ENCODE results near the gene SLFN11.

DNA sequence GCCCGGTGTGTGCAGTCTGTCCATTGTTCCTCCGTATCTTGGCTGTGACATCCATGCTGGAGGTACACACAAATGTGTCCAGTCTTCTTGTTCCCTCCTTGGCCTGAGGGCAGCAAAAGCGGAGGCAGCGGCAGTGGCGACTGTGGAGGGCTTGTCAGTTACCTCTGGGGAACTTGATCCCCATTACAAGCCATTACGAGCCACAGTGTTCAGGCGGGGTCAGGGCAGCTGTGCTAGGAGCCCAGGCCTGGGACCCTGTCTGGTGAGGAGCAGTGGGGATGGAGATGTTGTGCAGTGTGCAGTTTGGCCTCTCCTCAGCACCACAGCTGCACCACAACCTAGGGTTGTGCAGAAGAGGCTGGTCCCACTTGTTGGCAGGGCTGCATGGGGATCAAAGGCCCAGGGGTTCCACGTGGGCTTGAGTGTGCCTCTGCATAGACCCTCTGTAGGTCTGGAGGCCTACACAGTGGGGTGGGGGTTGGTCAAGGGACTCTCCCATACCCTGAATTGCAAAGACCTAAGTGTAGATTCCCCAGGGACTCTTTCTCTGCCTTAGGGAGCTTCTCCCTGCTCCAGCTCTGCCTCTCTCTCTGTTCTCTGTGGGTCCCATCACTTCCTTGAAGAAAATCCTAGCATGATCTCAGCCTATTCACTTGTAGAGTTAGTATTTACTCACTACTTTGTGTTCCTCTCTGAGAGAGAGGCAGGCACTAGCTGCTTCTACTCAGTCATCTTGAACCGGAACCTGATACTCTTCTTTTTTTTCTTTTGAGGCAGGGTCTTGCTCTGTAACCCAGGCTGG lies 58.8 kb downstream of the SLFN11 start:
- TF ChIP-seq, protein P1, sequence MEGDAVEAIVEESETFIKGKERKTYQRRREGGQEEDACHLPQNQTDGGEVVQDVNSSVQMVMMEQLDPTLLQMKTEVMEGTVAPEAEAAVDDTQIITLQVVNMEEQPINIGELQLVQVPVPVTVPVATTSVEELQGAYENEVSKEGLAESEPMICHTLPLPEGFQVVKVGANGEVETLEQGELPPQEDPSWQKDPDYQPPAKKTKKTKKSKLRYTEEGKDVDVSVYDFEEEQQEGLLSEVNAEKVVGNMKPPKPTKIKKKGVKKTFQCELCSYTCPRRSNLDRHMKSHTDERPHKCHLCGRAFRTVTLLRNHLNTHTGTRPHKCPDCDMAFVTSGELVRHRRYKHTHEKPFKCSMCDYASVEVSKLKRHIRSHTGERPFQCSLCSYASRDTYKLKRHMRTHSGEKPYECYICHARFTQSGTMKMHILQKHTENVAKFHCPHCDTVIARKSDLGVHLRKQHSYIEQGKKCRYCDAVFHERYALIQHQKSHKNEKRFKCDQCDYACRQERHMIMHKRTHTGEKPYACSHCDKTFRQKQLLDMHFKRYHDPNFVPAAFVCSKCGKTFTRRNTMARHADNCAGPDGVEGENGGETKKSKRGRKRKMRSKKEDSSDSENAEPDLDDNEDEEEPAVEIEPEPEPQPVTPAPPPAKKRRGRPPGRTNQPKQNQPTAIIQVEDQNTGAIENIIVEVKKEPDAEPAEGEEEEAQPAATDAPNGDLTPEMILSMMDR (conservative IDR thresholded peaks at IDR 0.05; ENCODE audit: low read depth in 2 of 2), result no peak
- no peak for TF ChIP-seq EZH2 (IDR thresholded peaks at IDR 0.05; ENCODE audit: low read depth, unreplicated experiment)

Measured in GM23338 (cell line).